ENCODE results near the gene ABCA3.
"Not testable (repeated sequence)": the region's sequence is repeated elsewhere in the genome, so short reads cannot be mapped to it uniquely, and the experiment has no call there.

ABCA3 gene

DNA sequence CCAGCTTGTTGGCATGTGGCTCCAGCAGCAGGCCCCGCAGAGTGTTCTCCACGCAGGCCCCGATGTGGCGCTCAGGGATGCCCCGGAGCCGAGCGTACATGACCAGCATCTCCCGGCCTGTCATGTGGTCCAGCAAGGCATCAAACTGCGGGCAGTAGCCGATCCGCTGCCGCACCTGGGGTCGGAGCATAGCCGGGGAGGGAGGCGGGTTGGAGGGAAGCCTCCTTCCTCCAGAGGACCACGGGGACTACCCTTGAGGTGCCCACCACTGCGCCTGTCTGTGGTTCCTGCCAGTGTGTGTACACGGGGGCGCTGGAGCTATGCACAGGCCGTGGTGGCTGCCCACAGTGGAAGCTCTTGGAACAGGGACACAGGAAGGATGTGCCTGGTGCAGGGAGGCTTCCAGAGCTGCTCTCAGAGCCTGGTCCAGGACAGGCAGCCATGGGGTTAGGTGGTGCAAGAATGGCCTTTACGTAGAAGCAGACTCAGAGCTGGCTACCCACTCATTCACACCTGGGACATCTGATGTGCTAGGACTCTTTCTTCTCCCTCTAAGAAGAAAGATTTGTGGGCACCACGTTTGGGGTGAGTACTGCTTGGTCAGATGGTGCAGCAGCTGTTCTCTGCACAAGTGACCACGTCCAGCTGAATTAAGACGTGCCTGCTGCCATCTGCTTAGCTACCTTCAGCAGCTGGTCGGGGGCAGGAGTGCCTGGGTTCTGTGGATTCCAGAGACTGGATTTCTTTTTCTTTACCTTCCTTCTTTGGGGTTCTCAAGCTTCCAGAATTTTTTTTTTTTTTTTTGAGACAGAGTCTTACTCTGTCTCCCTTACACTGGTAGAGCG lies 61.4 kb downstream of the ABCA3 start:
- DNase-seq (ENCODE audit: low spot score) = no peak

- DNase-seq (ENCODE audit: low spot score) = no peak
These were observed 62.3 kb downstream of the ABCA3 start for GRCh38 chr16:2278272-2278608.

DNA sequence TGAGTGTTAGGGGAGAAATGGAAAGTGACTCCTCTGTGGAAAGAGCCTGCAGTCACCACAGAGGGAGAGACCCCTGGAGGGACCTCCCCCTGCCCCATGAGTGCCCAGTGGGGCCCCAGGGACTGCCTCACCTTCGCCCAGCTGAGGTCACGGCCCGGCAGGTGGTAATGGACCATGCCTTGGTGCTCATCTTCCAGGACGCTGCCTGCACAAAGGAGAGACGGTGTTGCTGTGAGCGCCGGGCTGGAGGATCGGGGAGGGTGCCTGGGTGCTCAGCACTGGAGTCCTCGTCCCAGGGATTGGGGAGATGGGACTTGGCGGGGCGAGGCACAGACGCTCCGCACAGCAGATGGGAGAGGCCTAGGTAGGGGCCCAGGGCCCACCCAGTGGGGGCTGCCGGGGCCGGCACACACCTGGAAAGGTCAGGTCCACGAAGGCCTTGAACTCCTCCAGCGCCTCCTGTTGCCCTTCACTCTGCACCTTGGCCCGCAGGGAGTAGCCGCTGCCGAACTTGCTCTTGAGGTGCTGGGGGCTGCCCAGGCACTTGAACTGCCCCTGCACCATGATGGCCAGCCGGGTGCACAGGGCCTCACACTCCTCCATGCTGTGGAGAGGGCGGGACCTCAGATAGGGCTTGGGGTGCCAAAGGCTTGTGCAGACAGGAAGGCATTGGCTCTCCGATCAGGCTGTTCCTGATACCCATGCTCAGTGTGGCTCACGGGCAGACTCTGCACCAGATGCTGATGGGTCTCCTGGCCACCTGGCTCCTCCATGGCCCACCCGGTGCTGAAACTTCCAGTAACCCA lies 62.9 kb downstream of the ABCA3 start:
- DNase-seq (ENCODE audit: low spot score) = no peak

GRCh38 chr16:2276368-2277195 lies 63.9 kb downstream of the ABCA3 start:
- DNase-seq (ENCODE audit: low spot score) = no peak

- no peak for DNase-seq (ENCODE audit: low spot score)
These were observed 64.8 kb downstream of the ABCA3 start for GRCh38 chr16:2275476-2276367.

DNA sequence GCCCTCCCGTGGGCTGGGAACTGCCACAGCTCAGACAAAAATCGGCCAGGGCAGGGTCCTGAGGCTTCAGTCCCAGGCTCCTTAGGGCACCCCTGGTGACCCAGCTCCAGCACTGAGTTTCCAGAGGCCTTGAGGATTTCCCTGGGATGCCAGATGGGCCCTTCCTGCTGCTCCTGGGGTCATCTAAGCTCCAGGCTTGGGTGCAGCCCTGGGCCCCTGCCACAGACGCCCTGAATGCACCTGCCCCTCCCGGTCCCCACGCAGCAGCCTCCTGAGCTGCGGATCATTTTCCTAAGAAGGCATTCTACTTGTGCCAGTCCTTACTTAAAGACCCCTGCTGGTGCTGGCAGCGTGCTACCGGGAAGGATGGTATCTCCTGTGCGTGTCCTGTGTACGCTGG lies 66.6 kb downstream of the ABCA3 start:
- DNase-seq (ENCODE audit: low spot score) = no peak

DNA sequence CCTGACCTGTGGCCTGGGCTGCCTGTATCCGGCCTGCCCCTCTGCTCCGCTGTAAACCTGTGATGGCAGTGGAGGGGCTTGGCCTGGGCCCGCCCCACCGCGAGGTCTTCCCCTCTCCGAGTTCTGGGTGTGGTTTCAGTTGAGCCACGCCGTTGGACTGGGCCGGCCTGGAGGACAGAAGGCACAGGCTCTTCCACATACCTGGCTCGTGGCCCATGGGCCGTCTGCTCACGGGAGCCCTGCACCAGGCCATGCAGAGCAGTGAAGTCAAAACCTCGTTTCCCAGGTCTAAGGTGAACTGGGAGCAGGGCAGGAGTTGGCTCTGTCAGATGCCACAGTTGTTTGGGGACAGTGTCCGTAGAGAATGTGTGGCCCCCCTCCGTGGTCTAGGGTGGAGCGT lies 67.0 kb downstream of the ABCA3 start:
- DNase-seq (ENCODE audit: low spot score) = no peak

DNA sequence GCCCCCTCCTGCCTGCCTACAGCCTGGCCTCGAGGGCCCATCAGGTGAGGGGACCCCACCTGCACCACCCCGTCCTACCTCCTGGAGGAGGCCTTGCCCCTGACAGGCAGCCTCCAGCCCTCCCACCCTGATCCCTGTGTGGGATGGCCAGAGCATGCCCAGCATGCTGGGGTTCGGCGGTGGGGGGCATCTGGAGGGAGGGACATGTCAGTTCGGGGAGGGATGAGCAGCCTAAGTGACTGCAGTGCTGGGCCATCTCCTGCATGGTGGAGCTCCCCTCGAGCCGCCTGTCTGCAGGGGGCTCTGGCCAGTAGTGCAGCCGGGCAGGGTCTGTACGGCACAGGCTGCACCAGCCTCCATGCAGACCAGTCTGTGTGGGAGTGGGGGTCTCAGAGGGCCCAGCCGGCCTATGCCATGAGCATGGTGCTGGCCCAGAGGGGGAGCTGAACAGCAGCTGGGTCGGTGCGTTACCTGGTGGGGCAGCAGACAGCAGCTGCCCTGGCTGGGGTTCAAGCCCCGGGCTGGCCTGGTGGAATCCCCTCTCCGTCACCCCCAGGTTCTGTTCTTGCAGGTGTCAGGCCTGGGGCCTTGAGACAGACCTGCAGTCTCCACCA lies 68.6 kb downstream of the ABCA3 start:
- no peak for DNase-seq (ENCODE audit: low spot score)

DNA sequence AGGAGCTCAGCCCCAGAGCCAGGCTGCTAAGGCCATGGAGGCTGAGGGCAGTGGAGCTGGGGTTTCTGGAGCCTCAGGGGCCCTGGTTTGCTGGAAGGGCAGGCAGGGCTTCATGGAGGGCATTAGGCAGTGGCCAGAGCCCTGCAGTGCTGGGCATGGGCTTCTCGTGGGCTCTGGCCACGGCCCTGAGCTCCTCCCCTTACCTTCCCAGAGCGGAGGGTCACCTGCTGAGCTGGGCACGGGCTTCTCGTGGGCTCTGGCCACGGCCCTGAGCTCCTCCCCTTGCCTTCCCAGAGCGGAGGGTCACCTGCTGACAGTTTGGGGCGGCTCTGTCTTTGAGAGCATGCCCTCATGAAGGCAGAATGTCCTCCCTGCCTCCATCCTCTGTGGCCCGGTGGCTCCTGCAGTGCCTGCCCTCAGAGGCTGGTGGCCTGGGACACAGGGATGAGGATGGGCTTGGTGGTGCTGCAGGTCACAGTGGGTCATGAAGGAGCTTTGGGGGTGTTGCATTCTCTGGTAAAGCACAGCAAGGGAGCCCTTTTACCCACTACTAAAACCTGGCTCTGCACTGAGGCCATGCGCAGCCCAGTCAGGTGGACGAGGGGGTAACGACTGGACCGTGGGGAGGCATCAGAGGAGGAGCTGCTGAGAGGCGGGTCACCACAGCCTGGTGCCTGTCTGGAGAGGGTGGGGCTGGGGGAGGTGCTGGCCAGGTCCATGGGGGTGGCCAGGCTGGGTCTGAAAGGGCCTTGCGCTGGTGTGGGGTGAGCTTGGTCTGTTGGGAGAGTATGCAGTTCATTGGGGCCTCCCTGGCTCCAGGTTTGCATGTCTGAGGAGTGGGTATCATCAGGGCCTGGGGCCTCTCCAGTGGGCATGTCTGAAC lies 69.7 kb downstream of the ABCA3 start:
- no peak for DNase-seq (ENCODE audit: low spot score)

DNA sequence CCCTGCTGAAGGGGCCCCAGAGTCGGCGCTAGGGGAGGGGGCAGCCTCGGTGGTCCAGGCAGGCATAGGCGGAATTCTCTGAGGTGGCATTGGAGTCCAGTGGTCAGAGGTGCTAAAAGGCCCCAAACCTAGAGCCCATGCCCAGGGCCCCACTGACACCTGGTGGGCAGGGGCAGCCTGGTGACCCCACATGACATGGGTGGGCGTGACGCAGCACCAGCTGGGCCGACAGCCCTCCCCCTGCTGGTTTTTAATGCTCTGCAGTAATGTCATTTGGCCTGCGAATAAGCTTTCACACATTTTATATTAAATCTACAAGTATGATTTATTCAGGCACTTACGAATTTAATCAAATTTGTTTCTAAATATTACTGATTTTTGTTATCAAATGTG lies 70.5 kb downstream of the ABCA3 start:
- no peak for DNase-seq (ENCODE audit: low spot score)

DNA sequence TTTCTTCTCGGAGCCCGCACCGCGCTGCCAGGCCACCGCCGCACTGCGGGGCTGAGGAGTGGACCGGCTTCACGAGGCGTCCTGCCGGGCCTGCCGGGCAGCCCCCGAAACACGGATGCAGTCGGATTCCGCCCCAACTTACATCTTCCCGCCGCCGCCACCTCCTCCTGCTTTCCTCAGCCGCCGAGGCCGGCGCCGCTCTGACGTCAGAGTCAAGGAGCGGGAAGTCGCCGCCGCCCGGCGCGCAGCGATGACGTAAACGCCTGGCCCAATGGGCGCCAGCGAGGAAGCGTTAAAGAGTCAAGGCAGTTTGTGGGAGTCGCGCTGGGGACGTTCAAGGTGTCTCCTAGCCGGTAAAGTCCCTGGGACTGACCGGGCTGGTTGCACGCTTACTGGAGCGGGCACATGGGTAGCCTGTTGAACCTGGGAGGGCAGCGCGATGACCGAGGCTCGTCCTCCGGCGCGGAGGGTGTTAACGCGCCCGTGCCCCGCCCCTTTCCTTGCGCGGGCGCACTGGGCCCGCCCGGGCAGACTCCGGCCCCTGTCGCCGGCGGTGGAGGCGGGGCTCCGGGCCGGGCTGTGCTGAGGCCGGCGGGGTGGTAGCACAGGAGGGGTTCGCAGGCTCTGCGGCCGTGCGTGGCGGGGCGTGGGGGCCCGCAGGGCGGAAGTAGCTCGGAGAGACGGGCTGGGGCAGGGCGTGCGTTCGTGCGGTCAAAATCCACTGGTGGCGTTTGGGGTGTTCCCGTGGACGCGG lies 72.4 kb downstream of the ABCA3 start, which contains the start of gene RNPS1:
Gene RNPS1, minus strand, starts transcription at position 214 of the 754 bp plus-strand sequence. CDS start 3,483 bp downstream, outside the sequence.
- peak; percentile 99 for DNase-seq (ENCODE audit: low spot score)

GRCh38 chr16:2267505-2267912 lies 73.0 kb downstream of the ABCA3 start:
- peak; percentile 42 for DNase-seq (ENCODE audit: low spot score)

DNA sequence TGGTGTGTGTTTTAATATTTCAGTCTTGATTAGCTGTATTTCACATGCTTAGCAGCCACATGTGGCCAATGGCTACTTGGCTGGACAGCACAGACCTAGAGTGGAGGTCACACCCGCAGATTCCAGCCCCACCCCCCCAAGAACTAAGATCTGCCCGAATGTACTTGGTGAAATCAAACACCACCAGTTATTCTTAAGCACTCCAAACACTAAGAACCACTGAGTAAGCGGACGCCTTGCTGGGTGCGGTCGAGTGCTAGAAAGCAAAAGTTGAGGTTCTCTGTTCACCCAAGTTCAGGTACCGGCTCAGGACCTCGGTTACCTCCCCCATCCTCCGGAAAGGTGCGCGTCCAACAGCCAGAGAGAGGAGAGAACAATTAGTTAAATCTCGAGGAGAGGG lies 73.6 kb downstream of the ABCA3 start:
- DNase-seq (ENCODE audit: low spot score) = not testable (repeated sequence)

DNA sequence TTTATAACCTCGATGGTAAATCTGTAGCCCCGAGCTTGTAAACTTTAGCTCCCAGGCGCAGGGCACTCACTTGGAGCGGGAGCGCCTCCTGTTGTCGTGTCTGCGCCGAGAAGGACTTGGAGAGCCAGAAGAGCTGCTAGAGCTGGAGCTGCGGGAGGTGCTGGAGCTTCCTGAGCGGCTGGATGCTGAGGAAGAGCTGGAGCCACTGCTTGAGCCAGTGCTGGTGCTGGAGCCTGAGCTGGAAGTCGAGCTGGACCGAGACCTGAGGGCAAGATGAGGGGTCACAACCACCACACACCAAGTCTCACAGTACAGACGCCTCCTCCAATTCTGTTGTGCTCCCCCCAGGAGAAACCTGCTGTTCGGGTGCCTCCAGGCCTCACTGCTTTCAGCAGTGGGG lies 77.5 kb downstream of the ABCA3 start:
- DNase-seq (ENCODE audit: low spot score) = not testable (repeated sequence)

DNA sequence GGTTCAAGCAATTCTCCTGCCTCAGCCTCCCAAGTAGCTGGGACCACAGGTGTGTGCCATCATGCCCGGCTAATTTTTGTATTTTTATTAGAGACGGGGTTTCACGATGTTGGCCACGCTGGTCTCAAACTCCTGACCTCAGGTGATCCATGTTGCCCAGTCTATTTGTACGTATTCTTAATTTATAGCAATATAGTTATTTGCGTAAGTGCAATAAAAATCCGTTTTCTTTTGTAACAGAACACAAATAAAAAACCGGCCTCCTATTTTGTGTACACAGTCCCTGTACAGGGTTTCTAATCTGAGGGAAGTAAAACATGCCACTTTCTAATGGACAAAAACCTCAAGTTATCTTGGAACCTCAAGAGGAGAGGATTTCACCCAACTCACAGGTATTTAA lies 80.3 kb downstream of the ABCA3 start:
- DNase-seq (ENCODE audit: low spot score) = no peak

- not testable (repeated sequence) for DNase-seq (ENCODE audit: low spot score)
These were observed 82.0 kb downstream of the ABCA3 start for GRCh38 chr16:2258530-2258929.

DNA sequence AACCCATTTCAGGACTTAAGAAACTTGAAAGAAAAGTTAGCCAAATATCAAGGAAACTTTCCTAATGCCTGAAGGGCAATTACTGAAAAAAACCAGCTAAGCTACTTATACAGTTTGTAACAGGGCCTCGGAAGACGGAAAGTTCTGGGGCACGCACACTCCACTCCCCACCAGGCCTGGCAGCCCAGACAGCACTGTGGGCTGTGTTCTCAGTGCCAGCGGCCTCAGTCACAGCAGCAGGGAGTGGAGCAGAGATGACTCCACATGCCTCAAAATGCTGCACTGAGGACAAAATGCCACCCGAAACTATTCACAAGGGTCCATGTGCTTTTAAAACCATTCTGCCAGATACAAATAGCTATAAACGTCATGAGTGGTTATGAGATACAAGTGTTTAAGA lies 82.8 kb downstream of the ABCA3 start:
- no peak for DNase-seq (ENCODE audit: low spot score)

- no peak for DNase-seq (ENCODE audit: low spot score)
These were observed 83.9 kb downstream of the ABCA3 start for GRCh38 chr16:2256531-2257140.

- no peak for DNase-seq (ENCODE audit: low spot score)
These were observed 87.2 kb downstream of the ABCA3 start for GRCh38 chr16:2253293-2253692.
